ENCODE measurements around the gene C15orf40. TPM values are rescaled to one million over a fixed set of nuclear protein-coding genes. Genes with fewer than 3 reads are reported as not detected.

C15orf40 gene
- total and polyA plus RNA-seq, 9 of the 15 experiments (the other 6 are each of a cell fraction or from before 2014, with no cell fraction given): 15.9 to 52.0 (median 27.0) TPM

DNA sequence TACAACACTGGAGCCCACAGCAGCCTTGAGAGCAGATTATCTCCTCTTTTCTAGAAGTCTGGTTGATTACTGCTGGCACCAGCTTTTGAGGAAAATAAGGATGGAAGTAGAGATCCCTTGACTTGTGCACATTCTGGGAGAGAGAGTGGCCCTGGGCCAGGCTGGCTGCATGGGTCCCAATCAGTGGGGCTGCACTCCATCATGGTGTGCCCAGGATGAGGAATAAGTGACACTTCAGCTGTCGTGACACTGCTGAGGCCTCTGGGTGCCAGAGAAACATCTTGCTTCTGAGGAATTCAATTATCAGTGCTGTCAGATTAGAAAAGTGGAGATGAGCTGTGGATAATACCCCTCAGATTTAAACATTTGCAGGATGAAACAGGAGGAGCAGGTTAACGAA is 16.4 kb downstream of the C15orf40 start (continued):
- TF ChIP-seq HDAC6 (IDR thresholded peaks at IDR 0.05; ENCODE audit: low read depth, low read length) (no peak), ZNF717 (CRISPR knock-in tag; IDR thresholded peaks at IDR 0.05) (no peak), MCM2 (IDR thresholded peaks at IDR 0.05; ENCODE audit: low read depth) (no peak), SRSF1 (IDR thresholded peaks at IDR 0.05; ENCODE audit: low read depth, low read length) (no peak), SAP30 (IDR thresholded peaks at IDR 0.05; ENCODE audit: borderline replicate concordance, insufficient read depth, low read depth, low read length, poor library complexity, severe bottlenecking) (no peak), SMAD1 (IDR thresholded peaks at IDR 0.05; ENCODE audit: low read depth, low read length, partially characterized antibody) (no peak), SPI1 (IDR thresholded peaks at IDR 0.05; ENCODE audit: borderline replicate concordance, low read depth, low read length) (no peak), ZFP91 (CRISPR knock-in tag; IDR thresholded peaks at IDR 0.05) (no peak), SMARCC2 (IDR thresholded peaks at IDR 0.05; ENCODE audit: low read depth) (no peak), ZBTB26 (CRISPR knock-in tag; IDR thresholded peaks at IDR 0.05) (no peak)
- TF ChIP-seq, protein P1, sequence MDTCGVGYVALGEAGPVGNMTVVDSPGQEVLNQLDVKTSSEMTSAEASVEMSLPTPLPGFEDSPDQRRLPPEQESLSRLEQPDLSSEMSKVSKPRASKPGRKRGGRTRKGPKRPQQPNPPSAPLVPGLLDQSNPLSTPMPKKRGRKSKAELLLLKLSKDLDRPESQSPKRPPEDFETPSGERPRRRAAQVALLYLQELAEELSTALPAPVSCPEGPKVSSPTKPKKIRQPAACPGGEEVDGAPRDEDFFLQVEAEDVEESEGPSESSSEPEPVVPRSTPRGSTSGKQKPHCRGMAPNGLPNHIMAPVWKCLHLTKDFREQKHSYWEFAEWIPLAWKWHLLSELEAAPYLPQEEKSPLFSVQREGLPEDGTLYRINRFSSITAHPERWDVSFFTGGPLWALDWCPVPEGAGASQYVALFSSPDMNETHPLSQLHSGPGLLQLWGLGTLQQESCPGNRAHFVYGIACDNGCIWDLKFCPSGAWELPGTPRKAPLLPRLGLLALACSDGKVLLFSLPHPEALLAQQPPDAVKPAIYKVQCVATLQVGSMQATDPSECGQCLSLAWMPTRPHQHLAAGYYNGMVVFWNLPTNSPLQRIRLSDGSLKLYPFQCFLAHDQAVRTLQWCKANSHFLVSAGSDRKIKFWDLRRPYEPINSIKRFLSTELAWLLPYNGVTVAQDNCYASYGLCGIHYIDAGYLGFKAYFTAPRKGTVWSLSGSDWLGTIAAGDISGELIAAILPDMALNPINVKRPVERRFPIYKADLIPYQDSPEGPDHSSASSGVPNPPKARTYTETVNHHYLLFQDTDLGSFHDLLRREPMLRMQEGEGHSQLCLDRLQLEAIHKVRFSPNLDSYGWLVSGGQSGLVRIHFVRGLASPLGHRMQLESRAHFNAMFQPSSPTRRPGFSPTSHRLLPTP (IDR thresholded peaks at IDR 0.05; ENCODE audit: borderline replicate concordance, extremely low read depth, insufficient read length): no peak

Measured in K562 (cell line).